GM21381 (cell line): ENCODE data around the gene FMNL3.

Experiments used
- ATAC-seq: cut with Tn5 transposase; IDR thresholded peaks from one replicate; pipeline ENCODE4 v1.9.1; 2021; ENCODE audit warnings: mild to moderate bottlenecking, moderate library complexity; ENCODE audit not compliant: unreplicated experiment

FMNL3 gene

DNA sequence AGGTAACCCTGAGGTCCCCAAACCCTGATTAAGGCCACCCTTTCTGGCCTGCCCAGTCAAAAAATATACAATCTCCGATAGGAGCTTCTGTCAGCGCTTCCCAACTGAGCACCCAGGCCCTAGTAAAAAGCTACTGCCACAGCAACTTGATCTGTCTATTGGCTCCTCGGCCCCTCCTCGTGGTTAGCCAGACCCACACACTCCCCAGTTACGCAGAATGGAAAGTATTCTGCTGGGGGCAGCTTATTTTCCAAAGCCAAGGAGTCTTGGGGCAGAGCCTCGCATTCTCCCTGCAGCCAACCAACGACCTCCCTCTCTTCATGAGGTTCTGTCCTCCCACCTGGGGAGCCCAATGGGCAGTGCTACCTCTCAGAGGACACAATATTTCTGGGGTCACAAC is 32.1 kb downstream of the FMNL3 start:
- ATAC-seq = no peak

DNA sequence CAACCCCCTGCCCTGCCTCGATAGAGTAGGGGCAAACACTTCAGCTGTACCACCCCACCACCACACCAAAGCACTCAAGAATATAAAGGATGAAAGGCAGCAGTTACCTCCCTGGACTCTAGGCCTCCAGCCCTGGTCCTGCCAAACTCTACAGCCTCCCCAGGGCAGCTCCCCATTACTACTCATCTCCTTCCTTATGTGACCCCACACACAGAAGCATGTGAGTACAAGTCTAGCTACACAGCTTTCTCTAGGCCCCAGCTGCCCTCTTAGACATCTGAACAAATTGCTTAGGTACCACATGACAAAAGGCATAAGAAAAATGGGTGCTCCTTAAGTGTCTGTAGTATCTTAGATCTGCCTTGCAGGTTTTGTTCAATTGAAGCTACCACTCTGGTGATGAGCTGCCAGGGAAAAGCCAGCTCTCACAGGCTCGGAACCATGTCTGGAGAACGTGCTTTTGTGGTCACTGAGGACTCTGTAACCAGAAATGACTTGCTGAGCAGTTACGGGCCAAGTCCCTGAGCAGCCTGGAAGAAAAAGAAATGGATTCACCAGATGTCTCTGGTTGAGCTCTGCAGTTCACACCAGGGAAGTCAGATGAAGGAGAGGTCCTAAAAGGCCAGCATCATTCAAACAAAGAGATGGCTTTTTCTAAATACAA is 32.8 kb downstream of the FMNL3 start:
- no peak for ATAC-seq

DNA sequence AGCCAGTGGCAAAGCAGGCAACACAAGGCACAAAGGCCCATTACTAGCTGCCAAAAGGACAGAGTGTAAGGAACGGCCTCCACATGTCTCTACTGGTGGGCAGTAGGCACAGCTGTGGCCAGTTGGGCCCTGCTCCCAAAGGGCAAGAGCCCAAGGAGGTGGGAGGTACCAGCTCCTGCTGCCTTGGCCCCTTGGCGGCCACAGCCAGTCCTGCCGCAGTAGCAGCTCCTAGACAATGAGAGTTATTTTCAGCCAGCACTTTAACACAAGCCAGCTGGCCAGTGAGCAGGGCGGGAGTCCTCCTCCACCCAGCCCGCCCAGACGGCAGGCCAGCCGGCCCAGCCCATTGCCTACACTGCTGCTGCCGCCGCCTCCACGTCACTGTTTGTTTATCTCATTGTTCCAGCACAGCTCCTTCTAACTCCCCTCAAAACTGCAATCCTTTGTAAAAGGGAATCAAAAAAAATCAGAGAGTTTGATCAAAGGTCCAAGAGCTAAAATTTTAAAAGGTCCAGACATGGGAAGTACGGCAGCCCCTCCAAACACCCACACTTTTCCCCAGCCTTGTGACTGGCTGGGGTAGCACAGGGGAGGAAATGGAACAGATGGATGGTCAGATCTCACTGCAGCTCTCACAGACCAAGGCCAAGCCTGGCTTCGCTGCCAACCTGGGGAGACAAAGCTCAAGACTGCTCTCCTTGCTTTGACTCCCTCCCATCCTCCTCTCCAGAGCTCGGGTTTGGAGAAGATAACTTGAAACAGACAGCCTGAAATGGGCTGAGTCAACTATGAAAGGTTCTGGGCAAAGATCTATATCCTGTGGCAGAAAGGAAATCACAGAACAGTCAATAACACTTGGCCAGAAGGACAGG is 33.5 kb downstream of the FMNL3 start:
- no peak for ATAC-seq

DNA sequence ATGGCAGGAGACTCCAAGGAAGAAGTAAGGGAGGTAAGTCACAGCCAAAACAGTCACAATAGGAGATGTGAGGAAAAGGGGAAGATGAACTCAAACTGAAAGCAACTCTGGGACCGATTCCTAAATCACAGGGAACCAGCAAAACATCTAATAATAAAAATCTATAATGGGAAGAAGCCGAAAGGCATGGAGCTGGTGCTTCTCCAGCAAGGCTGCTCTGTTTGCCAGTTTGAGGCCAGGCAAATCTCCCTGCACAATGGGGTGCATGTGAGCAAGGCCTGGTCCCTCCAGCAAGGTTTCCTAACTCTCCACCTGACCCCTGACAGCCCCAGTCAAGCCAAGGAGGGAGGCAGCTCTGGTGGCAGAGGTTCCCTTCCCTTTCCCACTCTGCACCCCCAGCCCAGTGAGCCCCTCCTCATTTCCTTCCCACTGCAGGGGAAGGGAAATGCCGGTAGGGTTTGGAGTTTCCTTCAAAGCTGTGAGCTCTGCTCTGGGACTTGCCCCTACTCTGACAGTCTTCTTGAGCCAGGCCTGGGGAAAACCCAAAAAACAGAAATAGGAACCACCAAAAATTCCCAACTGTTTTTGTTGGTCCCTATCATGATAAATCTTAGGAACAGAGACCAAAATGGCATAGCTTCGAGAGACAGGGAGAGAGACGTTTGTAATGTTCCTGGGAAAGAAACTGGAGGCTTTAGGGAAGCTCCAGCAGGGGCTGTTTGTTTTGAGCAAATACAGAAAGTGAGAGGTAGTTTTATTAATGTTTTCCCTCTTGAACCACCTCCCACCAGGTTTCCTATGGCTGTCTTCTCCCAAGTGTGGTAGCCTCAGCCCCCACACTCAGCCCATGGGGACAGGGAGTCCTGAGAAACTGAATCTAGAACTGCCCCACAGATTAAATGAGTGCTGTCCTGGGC is 34.6 kb downstream of the FMNL3 start:
- no peak for ATAC-seq

DNA sequence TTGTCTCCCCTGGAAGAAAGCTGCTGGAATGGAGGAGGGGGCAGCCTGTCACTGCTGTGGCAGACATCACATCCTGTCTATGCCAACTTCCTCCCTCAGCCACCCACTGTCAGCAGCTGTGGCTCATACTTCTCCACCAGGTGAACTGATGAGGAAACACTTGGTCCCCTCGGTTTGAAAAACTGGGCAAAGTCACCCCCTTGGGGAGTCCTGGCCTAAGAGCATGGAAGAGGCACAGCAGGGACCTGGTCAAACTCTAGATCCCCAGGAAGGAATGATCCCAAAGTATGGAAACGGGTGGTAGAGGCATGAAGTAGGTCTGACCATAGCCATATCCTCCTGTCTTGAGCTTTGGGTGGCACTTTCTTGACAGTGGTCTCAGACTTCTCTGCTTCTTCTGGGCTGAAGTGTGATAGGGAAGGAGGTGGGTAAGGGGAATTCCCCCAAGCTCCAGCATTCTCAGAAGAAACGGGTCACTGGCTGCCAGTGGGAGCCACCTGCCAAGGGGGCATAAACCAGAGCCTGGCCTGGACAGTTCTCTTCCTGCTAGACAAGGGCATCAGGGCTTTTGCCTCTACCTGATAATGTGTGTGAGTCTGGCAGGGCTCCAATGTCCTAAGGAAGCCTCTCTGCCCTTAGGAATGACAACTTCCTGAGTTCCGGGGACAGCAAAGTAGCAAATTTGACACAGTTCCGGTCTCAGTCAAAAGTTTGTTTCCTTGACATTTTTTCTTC is 36.0 kb downstream of the FMNL3 start:
- no peak for ATAC-seq

DNA sequence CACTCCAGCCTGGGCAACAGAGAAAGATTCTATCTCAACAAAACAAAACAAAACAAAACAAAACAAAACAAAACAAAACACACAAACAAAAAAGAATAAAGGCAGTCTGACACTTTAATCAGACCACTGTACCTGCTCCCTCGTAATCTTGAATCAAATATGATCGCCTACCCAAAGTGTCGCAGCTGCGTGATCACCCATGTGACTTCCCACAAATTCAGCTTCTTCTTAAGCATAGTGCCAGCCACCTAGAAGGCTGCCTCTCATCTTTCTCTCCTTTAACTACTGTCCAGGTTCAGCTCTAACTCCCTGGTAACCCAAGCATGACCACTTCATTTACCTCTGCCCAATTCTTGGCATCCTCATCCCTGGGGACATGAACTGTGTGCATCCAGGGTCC is 37.4 kb downstream of the FMNL3 start:
- ATAC-seq = no peak

DNA sequence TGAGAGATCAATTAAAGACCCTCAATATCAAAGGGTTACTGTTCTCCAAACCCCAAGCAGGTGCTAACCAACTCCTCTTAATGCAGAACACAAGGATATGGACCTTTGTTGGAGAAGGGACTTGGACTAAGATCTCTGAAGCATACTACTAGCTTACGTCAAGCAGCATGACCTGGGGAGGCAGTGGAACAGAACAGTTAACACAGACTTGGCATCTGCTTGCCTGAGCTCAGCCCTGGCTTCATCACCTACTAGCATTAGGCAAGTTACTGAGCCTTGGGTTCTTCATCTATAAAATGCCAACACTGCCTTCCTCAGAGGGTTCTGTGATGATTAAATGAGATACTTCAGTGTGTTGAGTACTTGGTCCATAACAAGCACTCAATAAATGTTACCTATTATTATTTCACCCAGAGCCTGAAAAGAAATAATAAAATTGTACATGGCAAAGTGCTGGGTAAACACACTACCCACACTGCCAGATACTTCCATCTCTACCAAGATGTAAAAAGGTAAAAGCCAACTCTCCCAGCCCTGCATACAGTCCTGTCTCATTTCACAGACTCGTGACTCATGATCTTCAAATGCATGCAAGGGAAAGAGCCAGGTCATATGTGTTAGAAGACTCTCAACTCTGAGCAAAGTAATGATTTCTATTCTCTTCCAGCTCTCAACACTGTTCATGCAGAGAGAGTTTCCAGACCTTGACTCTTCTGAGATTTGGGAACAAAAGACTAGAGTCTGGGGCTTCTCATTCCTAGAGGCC is 39.7 kb downstream of the FMNL3 start:
- no peak for ATAC-seq

DNA sequence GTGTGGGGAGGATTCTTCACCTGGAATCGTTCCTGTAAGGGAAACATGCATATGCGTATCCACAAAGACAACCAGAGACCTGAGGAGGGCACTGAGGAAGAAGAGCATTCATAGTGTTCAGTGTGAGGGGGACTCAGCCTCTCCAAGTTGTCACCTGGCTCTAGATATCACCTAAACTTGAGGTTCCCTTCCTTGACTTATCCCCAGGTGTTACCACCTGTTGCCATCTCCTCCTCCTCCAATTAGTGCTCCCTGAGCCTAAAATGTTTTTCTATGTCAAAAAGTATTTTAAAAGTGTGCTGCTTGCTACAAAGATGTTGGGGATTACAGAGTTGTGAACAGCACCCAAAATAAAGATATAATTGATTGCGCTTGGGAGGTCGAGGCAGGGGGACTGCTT is 41.0 kb downstream of the FMNL3 start:
- ATAC-seq = no peak

DNA sequence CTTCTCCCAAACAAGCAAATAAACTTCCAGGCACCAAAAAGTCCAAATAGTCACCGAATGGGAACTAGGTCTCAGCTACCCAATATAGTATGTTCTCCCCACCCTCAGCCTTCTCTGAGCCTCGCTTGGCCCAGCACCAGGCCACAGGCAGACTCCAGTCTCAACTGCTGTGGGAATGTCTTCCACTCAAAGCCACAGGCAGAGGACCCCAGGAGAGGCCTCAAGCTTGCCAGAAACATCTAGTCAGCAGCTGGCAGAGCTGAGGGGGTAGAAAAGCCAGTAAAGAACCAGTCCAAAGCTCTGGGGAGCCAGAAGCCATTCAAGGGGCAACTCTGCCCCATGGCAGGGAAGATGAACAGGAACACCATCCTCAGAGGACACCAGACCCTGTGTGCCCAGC is 41.8 kb downstream of the FMNL3 start:
- no peak for ATAC-seq

DNA sequence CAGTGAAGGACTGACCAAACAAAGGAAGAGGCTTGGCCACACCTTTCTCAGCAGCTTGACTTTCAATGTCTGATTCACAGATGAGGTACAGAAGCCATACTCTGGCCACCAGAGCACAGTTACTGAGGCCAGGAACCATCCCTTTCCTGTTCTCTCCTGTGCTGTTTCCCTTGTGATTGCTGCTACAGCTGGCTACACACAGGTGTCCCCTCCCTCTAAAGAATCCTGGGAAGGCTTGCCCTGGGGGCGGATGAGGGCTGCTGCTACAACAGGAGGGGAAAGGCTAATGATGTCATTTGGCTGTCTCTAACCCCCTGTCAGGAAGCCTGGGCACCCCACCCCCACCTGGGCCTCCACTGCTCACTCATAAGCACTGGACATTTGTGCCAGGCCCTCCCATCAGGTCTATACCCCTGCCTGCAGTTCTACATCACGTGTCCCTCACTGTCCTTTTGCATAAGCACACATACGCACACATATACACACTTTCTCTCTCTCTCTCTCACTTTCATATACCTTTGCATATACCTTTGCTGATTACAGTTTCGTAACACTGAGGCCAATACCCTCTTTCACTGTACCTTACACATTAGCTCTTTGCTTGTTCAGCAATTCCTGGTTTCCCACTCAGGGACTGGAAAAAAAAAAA is 42.5 kb downstream of the FMNL3 start:
- ATAC-seq = peak; percentile 55

DNA sequence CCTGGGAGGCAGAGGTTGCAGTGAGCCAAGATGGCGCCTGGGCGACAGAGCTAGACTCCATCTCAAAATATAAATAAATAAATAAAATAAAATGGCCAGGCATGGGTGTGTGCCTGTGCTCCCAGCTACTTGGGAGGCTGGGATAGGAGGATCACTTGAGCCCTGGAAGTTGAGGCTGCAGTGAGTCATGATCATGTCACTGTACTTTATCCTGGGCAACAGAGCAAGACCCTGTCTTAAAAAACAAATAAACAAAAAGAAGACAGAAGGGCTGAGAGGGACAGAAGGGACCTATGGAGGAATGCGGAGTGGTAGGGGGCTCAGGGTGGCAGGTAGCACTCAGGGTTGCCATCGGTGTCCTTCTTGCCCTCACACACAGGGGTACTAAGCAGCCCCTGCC is 43.0 kb downstream of the FMNL3 start:
- no peak for ATAC-seq

DNA sequence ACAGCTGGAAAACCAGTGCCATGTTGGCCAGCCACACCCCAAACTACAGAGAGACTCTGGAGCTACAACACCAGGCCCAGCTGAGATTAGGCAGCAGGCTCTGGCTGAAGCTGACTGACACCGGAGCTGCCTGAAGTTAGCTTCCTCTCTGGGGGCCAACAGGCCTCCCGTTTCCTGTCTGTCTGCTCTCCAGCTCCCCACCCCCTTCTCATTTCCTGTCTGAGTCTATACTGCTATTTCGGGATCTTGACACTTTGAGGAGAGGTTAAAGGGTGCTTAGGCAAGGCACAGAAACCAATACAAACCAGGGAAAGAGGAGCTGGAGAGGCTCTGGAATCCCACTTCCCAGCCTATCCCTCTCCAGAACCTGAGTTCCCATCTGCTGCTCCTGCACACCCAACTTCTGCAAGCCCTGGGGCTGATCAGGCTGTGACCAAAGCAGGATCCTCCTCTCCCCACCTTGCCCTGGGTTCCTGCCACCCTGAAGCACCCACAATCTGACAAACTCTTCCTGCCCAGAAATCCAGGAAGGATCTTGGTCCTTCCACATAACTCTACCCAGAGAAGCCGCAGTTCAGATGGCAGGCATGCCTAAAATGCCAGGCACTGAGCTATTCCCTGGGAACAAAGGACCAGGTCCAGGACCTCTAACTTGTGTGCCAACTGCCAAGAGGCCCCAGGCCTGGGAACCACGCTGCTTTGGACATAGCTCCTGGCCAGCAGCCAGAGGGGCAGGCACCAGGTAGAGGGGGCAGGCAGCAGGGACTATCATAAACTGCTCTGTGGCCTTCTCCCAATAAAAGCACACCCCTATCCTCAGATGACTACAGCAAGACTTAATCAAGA is 44.0 kb downstream of the FMNL3 start:
- ATAC-seq = peak; percentile 53

DNA sequence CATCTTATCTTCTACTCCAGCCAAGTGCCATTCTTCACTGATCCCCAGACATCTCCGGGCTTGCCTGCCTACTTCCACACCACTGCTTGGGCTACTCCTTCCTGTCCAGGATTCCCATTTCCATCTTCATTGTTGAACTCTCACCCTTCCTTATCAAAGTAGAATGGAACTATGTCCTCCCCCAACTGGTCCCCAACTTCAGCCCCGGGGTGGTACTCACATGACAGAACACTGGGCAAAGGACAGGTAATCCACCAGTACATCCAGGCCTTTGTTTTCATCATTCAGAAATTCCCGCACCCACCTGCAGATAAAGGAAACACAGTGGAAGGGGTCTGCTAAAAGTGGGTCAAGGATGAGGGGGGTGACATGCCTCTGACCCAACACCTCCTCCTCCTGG is 45.5 kb downstream of the FMNL3 start:
- no peak for ATAC-seq

DNA sequence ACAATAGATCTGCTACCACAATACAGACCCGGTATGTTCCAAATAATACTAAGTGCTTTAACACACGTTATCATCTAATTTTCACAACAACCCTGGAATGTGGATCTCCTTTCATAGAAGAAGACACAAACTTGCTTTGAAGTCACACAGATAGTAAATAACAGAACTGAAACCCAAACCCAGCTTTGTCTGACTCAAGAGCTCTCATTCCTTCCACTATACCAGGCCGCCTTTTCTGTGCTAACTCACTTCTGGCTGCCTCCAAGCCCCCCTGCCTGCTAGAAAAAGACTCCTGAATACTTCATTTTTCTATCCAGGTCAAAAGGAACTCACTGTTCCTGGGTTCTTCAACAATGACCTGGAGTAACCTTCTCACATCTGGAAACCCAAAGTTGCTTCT is 46.0 kb downstream of the FMNL3 start:
- ATAC-seq = no peak

DNA sequence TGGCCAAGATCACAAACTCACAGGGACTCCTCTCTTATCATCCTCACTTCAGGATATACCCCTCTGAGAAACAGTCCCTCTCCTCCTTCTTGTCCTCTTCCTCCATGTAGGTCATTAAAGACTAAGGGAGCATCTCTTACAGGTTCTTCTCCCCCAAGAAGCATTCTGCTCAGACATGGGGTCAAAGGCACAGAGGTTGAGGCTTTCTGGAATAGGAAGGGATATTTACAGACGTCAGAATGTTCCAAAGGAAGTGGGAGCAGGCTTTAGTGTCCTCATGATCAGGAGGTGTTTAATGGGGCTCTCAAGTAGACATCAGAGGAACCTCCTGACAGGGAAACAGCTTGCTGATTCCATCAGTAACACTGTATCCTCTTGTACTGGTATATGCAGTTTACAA is 47.5 kb downstream of the FMNL3 start:
- ATAC-seq = no peak

DNA sequence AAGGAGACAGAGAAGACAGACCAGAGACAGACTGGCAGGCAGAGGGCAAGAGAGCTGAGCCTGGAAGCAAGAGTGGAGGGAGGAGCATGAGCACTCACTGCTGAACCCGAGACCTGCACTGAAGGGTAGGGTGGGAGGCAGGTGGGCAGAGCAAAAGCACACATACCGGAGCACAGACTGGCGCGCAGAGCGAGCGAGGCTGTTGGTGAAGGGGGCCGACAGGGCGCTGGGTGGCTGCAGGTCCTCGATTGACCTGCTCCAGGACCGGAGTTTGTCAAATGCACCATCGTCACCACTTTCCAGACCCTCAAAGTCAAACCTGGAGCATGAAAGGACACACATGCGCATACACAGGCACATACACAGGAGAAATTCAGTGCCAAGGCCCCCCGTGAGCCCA is 48.9 kb downstream of the FMNL3 start:
- ATAC-seq = no peak

DNA sequence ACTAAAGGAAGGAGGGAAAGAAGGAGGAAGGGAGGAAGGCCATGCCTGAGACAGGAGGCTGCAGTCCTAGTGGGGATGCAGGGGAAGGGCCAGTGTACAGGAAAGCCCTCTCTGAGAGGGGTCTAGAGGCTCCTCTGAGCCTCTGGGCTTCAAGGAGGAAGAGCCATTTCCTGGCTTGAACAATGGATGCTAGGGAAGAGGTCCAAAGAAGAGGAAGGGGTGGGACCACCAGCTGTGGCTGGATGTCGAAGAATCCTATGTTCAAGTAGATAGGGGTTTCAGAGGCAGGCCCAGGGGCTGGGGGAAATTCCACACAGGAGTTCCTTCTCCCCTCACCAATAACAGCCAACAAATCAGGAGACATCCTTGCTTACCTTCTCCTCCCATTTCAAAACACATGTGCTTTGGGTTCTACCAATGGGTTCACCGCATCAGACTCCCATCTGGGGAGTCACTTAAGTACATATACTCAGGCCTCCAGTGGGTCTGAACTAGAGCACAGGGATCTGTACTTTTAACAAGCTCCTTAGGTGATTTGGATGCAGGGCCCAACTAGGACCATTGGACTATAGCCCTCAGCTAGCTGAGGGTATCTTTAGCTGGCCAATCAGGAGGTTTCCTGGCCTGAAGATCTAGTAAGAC is 51.5 kb downstream of the FMNL3 start:
- ATAC-seq = no peak

DNA sequence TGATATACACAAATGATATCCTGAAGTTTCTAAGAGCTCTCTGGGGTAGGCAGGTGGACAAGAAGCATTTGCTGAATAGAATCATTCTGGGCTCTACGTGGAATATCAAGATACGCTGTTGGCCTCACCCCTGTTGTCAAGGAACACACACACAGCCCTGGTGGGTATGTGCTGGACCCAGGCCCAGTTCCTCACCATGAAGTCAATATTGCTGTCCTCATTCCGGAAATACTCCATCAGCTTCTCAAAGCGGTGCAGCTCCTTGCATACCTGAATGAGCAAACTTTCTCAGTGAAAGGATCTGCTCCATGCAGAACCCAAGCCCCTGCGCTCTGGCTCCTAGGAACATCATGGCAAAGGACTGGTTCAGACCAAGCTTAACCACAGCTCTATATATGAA is 52.5 kb downstream of the FMNL3 start:
- no peak for ATAC-seq
